Measurements from ENCODE around the gene LGALS1. TPM values are rescaled to one million over a fixed set of nuclear protein-coding genes. Genes with fewer than 3 reads are reported as not detected.

The LGALS1 gene
- total RNA-seq, 1 donor from 2014 or later = 2,760 TPM

DNA sequence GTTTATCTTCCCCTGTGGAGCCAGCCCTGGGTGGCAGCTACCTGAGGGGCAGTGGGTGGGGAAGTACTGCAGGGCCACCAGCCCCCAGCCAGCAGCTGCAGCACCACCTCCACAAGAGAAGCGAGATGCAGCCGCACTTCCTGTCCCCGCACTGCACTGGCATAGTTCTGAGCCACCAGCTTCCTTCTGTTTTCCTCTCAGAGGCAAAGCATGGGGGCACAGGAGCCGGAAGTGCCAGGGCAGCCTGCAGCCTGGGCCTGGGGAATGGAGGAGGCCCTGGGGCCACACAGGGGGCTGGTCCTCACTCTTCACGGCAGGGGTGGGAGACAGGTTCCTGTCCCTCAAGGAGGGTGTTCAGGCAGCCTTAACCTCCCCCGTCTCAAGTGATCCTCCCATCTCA, 47.9 kb upstream of the LGALS1 start:
- Mint-ChIP-seq H3K4me1 (ENCODE audit: low read depth) (peaks cover 3% of the 10 kb centered on the region), H3K36me3 (ENCODE audit: low read depth) (peaks cover 9% of the 10 kb centered on the region), H3K27me3 (ENCODE audit: low read depth) (no peaks in the 10 kb centered on the region), H3K9me3 (ENCODE audit: low read depth) (no peaks in the 10 kb centered on the region), H3K4me3 (ENCODE audit: unreplicated experiment) (no peak overlapping the region), H3K27ac (ENCODE audit: unreplicated experiment) (no peak overlapping the region)
- TF ChIP-seq, protein P1, sequence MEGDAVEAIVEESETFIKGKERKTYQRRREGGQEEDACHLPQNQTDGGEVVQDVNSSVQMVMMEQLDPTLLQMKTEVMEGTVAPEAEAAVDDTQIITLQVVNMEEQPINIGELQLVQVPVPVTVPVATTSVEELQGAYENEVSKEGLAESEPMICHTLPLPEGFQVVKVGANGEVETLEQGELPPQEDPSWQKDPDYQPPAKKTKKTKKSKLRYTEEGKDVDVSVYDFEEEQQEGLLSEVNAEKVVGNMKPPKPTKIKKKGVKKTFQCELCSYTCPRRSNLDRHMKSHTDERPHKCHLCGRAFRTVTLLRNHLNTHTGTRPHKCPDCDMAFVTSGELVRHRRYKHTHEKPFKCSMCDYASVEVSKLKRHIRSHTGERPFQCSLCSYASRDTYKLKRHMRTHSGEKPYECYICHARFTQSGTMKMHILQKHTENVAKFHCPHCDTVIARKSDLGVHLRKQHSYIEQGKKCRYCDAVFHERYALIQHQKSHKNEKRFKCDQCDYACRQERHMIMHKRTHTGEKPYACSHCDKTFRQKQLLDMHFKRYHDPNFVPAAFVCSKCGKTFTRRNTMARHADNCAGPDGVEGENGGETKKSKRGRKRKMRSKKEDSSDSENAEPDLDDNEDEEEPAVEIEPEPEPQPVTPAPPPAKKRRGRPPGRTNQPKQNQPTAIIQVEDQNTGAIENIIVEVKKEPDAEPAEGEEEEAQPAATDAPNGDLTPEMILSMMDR (IDR thresholded peaks at IDR 0.05) = no peak
- DNase-seq (ENCODE audit: low spot score) = no peak

DNA sequence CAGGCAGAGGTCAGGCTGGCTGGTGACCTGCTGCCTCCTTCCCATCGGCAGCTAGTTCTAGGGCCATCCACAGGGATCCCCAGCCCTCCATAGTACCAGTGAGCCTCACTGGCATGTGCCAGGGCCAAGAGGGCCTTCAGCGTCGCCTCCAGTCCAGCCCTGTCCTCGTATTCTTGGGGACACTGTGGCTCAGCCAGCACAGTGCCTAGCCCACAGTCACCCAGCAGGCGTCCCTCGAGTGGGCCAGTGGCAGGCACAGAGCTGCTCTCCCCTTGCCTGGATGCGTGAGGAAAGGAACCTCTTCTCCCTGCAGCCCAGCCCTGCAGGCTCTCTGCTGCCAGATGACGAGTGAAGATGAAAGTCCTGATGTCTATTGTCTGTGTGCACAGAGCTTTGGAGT, 46.6 kb upstream of the LGALS1 start:
- Mint-ChIP-seq H3K4me3 (ENCODE audit: unreplicated experiment) (no peak overlapping the region), H3K36me3 (ENCODE audit: low read depth) (peaks cover 6% of the 10 kb centered on the region)

DNA sequence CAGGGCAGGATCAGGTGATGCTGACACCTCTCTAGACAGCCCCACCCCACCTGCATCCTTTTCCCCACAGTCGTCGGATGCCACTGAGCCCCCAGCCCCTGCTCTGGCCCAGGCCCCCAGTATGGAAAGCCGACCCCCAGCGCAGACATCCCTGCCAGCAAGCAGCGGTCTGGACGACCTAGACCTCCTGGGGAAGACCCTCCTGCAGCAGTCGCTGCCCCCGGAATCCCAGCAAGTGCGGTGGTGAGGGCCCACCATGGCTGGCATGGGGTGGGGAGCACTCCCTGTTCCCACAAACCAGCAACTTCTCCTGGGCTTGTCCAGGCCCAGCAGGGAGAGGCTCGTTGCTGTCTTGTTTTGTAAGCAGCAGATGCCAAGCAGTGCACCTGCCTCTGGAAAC, 45.5 kb upstream of the LGALS1 start:
- H3K9me3 Mint-ChIP-seq (ENCODE audit: low read depth) = no peaks in the 10 kb centered on the region
- peaks cover 18% of the 10 kb centered on the region for H3K4me1 Mint-ChIP-seq (ENCODE audit: low read depth)
- DNase-seq (ENCODE audit: low spot score) = no peak
- TF ChIP-seq, protein P1 (IDR thresholded peaks at IDR 0.05) = no peak
- H3K27ac Mint-ChIP-seq (ENCODE audit: unreplicated experiment) = no peak overlapping the region
- no peaks in the 10 kb centered on the region for H3K27me3 Mint-ChIP-seq (ENCODE audit: low read depth)
- H3K36me3 Mint-ChIP-seq (ENCODE audit: low read depth) = peaks cover 5% of the 10 kb centered on the region
- H3K4me3 Mint-ChIP-seq (ENCODE audit: unreplicated experiment) = no peak overlapping the region

More for the DNA sequence above, 46.6 kb upstream of the LGALS1 start:
- Mint-ChIP-seq H3K4me1 (ENCODE audit: low read depth) (peaks cover 7% of the 10 kb centered on the region), H3K27me3 (ENCODE audit: low read depth) (no peaks in the 10 kb centered on the region), H3K27ac (ENCODE audit: unreplicated experiment) (no peak overlapping the region), H3K9me3 (ENCODE audit: low read depth) (no peaks in the 10 kb centered on the region)
- TF ChIP-seq, protein P1 (IDR thresholded peaks at IDR 0.05) = no peak
- no peak for DNase-seq (ENCODE audit: low spot score)

DNA sequence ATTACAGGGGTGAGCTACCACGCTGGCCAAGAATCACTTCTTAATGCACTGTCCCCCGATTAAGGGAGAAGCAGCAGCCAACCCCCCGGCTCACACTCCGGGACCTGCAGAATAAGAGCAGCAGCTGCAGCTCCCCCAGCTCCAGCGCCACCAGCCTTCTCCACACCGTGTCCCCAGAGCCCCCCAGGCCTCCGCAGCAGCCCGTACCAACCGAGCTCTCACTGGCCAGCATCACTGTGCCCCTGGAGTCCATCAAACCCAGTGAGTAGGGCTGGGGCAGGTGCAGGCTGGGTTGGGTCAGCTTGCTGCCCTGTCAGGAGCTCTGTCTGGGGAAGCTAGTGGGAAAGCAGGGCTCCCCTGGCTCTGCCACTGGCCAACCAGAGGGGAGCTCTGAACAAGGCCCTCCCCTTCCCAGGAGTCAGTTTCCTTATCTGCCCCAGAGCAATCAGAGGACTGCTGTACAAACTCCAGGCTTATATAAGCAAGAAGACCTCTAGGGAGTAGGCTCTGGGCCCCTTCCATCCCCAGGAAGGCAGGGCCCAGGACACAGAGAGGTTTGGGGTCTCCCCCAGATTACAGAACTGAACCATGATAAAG, 44.5 kb upstream of the LGALS1 start:
- TF ChIP-seq, protein P1 (IDR thresholded peaks at IDR 0.05) = no peak
- Mint-ChIP-seq H3K9me3 (ENCODE audit: low read depth) (no peaks in the 10 kb centered on the region), H3K36me3 (ENCODE audit: low read depth) (peaks cover 2% of the 10 kb centered on the region), H3K27ac (ENCODE audit: unreplicated experiment) (no peak overlapping the region), H3K4me1 (ENCODE audit: low read depth) (peaks cover 18% of the 10 kb centered on the region), H3K4me3 (ENCODE audit: unreplicated experiment) (no peak overlapping the region), H3K27me3 (ENCODE audit: low read depth) (no peaks in the 10 kb centered on the region)
- DNase-seq (ENCODE audit: low spot score) = peak; percentile 89

DNA sequence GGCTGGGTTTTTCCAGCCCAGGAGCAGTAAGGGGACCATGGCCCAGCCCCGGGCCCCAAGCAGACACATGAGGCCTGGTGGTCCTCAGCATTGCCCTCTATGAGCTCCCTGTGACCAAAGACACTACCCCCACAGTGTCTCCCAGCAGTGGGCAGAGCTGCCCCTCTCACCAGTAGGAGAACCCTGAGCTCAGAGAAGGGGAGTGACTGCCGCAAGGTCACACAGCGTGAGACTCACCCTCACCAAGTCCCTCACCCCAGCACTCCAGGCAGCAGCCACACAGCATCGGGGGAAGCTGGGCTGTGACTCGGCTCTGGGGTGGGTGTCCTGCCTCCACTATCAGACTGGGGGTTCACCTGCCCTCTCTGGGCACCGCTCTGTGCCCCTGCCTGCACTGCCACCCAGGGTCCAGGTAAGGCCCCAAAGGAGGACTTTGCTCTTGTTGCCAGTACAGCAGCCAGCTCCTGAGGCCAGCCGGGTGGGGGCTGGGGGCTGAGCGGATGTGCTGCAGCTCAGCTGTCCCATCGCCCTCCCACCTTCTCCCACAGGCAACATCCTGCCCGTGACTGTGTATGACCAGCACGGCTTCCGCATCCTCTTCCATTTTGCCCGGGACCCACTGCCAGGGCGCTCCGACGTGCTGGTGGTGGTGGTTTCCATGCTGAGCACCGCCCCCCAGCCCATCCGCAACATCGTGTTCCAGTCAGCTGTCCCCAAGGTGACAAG, 43.8 kb upstream of the LGALS1 start:
- no peaks in the 10 kb centered on the region for H3K9me3 Mint-ChIP-seq (ENCODE audit: low read depth)
- H3K4me1 Mint-ChIP-seq (ENCODE audit: low read depth) = peaks cover 24% of the 10 kb centered on the region
- H3K27ac Mint-ChIP-seq (ENCODE audit: unreplicated experiment) = no peak overlapping the region
- peaks cover 2% of the 10 kb centered on the region for H3K36me3 Mint-ChIP-seq (ENCODE audit: low read depth)
- H3K4me3 Mint-ChIP-seq (ENCODE audit: unreplicated experiment) = no peak overlapping the region
- no peaks in the 10 kb centered on the region for H3K27me3 Mint-ChIP-seq (ENCODE audit: low read depth)
- TF ChIP-seq, protein P1 (IDR thresholded peaks at IDR 0.05) = no peak
- DNase-seq (ENCODE audit: low spot score) = peak; percentile 60

All from chondrocyte (in vitro differentiated cells).